ENCODE data around the gene PXMP4.
"Not testable (repeated sequence)": the region's sequence is repeated elsewhere in the genome, so short reads cannot be mapped to it uniquely, and the experiment has no call there.

Gene PXMP4

DNA sequence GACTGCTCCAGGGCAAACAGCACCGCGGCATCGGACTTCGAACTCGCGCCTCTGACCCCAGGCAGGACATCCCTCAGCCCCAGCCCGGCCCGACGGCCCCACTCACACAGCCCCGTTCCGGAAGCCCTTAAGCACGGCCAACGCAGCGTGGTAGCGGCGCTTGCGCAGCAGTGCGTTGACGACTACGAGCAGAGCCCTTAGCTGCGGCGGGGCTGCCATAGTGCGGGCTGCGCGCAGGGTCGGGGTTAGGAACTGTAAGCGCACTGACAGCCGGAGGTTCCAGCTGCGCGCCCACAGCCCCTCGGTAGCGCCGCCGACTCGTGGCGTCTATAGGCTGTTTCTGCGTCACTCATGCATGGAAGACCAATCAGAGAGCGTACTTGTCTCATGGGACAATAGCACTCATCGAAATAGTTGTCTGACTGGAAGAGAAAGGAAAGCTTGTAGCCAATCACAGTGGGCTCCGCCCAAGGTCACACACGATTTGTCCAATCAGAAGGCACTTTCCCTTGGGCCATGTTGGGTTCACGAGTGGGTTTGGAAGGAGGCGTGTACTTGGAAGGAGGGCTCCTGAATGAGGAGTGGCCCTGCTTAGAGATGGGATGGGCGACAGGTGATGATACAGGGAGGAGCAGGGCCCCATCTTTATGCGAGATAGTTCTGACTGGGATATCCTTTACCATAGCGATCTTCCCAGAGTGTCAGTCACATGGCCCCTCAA lies at the start of gene PXMP4:
Gene PXMP4, minus strand, starts transcription at position 322 of the 721 bp plus-strand sequence. Its CDS starts 103 bp downstream, at position 219.
- DNase-seq (ENCODE audit: low spot score), result no peak
- no peak for FAIRE-seq

DNA sequence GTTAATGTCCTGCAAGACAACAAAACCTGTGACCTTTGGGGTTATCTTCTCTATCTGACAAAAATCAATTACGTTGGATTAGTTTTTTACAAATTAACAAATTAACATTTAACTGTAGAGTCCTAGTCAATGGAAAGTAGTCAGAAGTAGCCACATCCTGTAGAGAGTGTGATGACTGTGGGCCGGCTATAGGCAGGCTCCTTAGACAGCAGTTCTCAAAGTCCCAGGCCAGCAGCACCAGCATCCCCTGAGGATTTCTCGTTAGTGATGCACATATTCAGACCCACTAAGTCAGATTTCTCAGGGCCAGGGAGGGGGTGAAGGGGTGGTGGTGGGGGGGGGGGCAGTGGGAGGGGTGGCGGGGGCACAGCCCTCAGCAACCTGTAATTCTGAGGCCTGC lies 48.9 kb upstream of the PXMP4 start:
- DNase-seq (ENCODE audit: low spot score) (no peak), FAIRE-seq (no peak)

GRCh38 chr20:33767777-33768138 lies 47.6 kb upstream of the PXMP4 start:
- FAIRE-seq, result no peak

GRCh38 chr20:33766686-33767085 lies 46.6 kb upstream of the PXMP4 start:
- DNase-seq (ENCODE audit: low spot score), result no peak
- no peak for FAIRE-seq

More at GRCh38 chr20:33767777-33768138, 47.6 kb upstream of the PXMP4 start:
- no peak for DNase-seq (ENCODE audit: low spot score)

DNA sequence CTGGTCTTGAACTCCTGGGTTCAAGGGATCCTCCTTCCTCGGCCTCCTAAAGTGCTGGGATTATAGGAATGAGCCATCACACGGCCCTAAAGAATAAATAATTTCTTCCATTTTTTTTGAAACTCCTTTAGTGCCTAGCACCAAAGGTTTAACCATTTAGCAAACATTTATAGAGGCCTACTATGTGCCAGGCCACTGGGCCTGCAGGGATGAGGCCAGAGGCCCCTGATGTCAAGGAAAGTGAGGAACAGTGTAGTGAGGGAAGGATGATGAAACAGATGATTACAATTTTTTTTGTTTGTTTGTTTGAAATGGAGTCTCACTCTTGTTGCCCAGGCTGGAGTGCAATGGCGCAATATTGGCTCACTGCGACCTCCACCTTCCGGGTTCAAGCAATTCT lies 45.5 kb upstream of the PXMP4 start:
- FAIRE-seq (no peak), DNase-seq (ENCODE audit: low spot score) (no peak)

- no peak for FAIRE-seq
- no peak for DNase-seq (ENCODE audit: low spot score)
Observed at GRCh38 chr20:33765099-33765498, 45.0 kb upstream of the PXMP4 start.

GRCh38 chr20:33761698-33762250 lies 41.7 kb upstream of the PXMP4 start:
- DNase-seq (ENCODE audit: low spot score) (no peak), FAIRE-seq (no peak)

DNA sequence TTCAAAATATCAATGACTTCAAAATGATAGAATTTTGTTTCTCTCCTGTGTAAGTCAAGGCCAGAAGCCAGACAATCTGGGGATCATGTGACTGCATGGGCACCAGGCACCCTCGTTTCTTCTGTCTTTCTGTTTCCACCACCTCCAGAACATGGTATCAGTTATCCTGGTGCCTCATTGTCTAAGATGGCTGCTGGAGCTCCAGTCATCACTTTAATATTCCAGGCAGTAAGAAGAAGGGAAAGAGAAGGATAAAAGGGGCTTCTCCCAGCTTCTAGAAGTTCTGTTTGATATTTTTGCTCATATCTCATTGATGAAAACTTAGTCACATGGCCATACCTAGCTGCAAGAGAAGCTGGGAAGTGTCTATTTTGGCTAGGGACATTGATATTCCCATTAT lies 37.3 kb upstream of the PXMP4 start:
- FAIRE-seq (no peak), DNase-seq (ENCODE audit: low spot score) (no peak)

GRCh38 chr20:33757046-33757445 lies 36.9 kb upstream of the PXMP4 start:
- FAIRE-seq (no peak), DNase-seq (ENCODE audit: low spot score) (no peak)

DNA sequence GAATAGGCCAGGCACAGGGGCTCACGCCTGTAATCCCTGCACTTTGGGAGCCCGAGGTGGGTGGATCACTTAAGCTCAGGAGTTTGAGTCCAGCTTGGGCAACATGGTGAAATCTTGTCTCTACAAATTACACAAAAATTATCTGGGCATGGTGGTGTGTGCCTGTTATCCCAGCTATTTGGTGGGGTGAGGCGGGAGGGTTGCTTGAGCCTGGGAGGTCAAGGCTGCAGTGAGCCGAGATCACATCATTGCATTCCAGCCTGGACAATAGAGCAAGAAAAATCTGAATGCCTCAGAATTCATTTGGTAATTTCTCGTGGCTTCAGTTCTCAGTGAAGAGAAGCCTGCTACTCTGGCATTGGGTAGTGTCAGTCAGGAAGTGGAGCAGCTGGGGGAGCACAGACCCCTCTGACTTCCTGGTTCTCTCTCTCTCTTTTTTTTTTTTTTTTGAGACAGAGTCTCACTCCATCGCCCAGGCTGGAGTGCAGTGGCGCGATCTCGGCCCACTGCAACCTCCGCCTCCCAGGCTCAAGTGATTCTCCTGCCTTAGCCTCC lies 35.9 kb upstream of the PXMP4 start:
- not testable (repeated sequence) for DNase-seq (ENCODE audit: low spot score); FAIRE-seq

DNA sequence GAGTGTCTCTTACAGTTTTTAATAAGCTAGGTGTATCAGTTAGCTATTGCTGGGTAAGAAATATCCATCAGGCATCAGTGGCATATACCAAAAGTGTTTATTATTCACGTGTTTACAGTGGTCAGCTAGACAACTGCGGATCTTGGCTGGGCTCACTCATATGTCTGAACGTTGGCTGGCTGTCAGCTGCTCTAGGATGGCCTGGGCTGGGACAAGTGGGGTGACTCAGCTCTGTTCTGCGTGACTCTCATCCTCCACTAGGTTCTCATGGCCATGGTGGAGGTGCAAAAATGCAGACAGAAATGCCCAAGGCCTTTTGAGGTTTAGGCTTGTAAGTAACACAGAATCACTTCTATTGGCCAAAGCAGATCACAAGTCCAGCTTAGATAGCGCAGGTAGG lies 33.7 kb upstream of the PXMP4 start:
- FAIRE-seq, result no peak

DNA sequence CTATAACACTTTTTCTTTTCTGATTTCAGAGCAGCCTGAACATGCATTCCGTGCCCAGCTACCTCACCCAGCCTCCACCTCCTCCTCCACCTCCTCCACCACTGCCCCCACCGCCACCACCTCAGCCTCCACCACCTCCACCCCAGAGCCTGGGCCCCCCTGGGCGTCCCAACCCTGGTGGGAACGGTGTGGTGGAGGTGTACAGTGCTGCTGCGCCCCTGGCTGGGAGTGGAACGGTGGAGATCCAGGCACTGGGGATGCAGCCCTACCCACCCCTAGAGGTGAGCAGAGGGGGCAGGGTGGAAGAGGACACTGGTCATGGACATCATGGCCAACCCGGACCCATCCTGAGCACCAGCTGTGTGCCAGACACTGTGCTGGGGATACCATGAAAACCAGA lies 33.0 kb upstream of the PXMP4 start:
- FAIRE-seq, result no peak
- no peak for DNase-seq (ENCODE audit: low spot score)

More for the DNA sequence above, 33.7 kb upstream of the PXMP4 start:
- no peak for DNase-seq (ENCODE audit: low spot score)

DNA sequence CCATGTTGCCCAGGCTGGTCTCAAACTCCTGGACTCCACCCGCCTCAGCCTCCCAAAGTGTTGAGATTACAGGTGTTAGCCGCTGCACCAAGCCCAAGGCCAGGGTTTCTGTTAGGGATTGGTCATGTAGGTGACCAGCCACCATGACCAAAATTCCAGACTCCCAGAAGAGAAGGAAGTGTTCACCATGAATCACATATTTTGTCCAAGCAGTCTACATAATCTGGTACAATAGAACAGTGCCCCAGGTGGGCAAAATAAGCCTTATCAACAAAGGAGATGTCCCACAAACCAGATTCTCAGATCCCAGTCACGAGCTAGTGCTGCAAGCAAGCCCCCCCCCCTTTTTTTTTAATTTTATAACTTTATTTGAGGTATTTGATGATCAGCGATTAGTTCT lies 31.7 kb upstream of the PXMP4 start:
- DNase-seq (ENCODE audit: low spot score) (no peak), FAIRE-seq (no peak)

DNA sequence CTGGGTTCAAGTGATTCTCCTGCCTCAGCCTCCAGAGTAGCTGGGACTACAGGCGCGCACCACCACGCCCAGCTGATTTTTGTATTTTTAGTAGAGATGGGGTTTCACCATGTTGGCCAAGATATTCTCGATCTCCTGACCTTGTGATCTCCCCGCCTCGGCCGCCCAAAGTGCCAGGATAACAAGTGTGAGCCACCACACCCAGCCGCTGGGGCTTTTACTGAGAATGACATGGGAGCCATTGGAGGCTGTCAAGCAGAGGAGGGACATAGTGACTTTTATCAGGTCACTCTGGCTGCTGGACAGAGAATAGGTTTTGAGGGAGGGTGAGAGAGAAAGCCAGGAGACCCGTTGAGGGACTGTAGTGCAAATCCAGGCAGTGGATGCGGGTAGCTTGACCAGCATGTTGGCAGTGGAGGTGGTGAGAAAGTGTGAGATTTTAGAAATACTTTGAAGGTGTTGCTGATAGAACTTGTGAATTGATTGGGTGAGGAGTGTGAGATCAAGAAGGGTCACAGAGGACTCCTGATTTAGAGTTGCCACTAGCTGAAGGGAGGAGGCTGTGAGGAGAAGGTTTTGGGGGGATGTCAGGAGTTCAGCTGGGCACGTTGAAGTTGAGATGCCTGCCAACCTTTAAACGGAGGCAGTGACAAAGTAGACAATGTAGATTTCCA lies 26.4 kb upstream of the PXMP4 start:
- DNase-seq (ENCODE audit: low spot score), result no peak

GRCh38 chr20:33744773-33745385 lies 24.8 kb upstream of the PXMP4 start:
- DNase-seq (ENCODE audit: low spot score) (no peak), FAIRE-seq (no peak)

More for the DNA sequence above, 26.4 kb upstream of the PXMP4 start:
- no peak for FAIRE-seq

DNA sequence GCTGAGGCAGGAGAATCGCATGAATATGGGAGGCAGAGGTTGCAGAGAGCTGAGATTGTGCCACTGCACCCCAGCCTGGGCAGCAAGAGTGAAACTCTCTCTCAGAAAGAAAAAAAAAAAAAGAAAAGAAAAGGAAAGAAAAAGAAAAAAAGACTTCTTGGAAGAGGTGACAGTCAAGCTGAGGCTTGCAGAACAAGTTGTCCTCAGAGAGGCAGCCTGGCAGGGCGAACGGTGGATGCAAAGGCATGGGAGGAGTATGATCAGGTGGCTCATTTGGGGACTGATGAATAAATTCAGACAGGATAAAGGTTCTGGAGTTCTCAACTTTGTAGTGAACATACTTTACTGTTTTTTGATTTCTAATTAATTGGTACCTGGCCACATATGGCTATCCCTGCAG lies 24.1 kb upstream of the PXMP4 start:
- FAIRE-seq (no peak), DNase-seq (ENCODE audit: low spot score) (no peak)

DNA sequence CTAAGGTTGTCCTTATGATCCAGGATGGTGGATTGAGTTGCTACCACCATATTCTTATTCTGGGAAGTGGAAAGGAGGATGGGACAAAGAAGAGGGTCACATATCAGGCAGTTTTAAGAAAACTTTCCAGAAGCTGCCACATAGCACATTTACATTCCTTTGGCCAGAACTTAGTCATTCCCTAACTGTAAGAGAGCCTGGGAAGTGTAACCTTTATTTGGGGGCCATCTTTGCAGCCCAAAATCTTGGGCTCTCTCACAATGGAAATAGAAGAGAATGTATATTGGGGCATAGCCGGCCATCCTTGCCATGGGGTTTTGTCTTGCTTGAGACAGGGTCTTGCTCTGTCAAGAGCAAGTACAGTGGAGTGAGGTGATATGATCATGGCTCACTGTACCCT lies 20.1 kb upstream of the PXMP4 start:
- FAIRE-seq (no peak), DNase-seq (ENCODE audit: low spot score) (no peak)

GRCh38 chr20:33739493-33739892 lies 19.4 kb upstream of the PXMP4 start:
- FAIRE-seq (no peak), DNase-seq (ENCODE audit: low spot score) (no peak)

GRCh38 chr20:33736962-33737361 lies 16.9 kb upstream of the PXMP4 start:
- FAIRE-seq (no peak), DNase-seq (ENCODE audit: low spot score) (no peak)

- DNase-seq (ENCODE audit: low spot score), result no peak
- no peak for FAIRE-seq
Observed at GRCh38 chr20:33733654-33734576, 13.8 kb upstream of the PXMP4 start.

Measured in RCC 7860 (cell line).